ENCODE data around the gene LTN1.
A peak's percentile ranks its signal among the peaks of the same experiment; 100 is the strongest.

LTN1 gene

DNA sequence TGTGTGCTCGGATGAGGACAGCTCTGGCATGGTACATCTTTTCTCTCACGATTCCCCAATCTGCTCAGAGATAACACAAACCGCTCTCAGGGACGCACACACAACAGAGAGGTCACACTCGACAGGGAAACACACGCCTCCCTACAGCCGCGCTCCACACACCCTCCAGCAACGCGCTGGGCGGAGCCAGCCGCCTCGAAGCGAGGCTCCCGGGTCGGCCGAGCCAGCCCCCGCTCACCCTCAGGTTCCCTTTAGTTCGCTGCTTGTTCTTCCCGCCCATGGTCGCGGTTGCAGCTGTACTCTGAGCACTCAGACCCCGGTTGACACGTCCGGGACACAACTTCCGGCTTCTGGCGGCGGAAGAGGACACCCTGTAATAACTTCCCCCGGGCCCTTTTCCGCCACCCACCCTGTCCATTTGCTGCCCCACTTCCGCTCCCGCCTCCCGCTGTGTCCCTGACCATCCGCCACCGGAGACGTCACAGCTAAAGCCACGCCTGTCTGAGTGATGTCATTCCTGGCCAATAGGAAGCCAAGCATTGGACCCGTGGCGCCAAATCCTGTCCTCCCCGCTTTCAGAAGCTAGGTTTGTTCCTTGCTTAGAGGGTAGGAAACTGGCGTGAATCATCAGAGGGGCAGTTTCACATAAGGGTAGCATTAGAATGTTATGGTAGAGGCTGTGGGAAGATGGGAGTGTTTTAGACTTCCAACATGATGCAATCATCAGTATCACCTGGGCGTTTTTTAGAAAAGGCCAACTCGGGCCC is at the start of gene LTN1:
LTN1 (minus strand) TSS at position 352 of the 767 bp plus-strand sequence; CDS start at position 280, 72 bp downstream.
- Histone ChIP-seq H3K4me3 (ENCODE audit: low read depth in 1 of 2, low read length in 2 of 2) (peak within 1 kb of the TSS; percentile 93 to 99), H3K36me3 (ENCODE audit: insufficient read depth, low read length) (no peaks in the 10 kb centered on the region), H3K27ac (ENCODE audit: low read depth, low read length) (peak within 1 kb of the TSS; percentile 87), H3K27me3 (ENCODE audit: control insufficient read depth in 1 of 2, insufficient read depth in 2 of 2, low read length in 2 of 2) (no peaks in the 10 kb centered on the region), H3K9me3 (ENCODE audit: low read length) (no peaks in the 10 kb centered on the region), H3K4me1 (ENCODE audit: insufficient read depth, low read length) (peaks cover 20% of the 10 kb centered on the region), H3K9ac (ENCODE audit: low read length) (peak within 1 kb of the TSS; percentile 64)

GRCh38 chr21:29034678-29035077 is 42.0 kb upstream of the LTN1 start:
- Histone ChIP-seq H3K4me3 (ENCODE audit: low read depth in 1 of 2, low read length in 2 of 2) (no peak overlapping the region), H3K4me1 (ENCODE audit: insufficient read depth, low read length) (no peaks in the 10 kb centered on the region), H3K27ac (ENCODE audit: low read depth, low read length) (no peak overlapping the region), H3K9ac (ENCODE audit: low read length) (no peak overlapping the region), H3K36me3 (ENCODE audit: insufficient read depth, low read length) (peaks cover 83% of the 10 kb centered on the region), H3K27me3 (ENCODE audit: control insufficient read depth in 1 of 2, insufficient read depth in 2 of 2, low read length in 2 of 2) (no peaks in the 10 kb centered on the region), H3K9me3 (ENCODE audit: low read length) (no peaks in the 10 kb centered on the region)

DNA sequence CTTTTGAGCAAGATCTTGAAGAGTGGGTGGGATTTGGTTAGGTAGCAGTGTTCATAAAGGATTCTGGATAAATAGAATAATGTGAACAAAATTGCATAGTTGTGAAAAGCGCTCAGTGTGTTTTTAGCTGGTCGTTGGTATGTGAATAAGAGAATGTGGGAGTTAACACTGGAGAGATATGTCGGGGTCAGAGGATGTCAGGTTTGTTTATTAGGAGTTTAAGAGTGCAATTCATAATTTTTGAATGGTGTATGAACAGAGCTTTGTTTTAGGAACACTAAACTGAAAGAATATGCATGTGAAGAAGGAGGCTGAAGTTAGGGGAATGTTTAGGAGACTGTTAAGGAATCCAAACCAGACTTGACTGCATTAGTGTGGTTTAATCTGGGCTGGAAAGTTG is 41.2 kb upstream of the LTN1 start:
- Histone ChIP-seq H3K4me3 (ENCODE audit: low read depth in 1 of 2, low read length in 2 of 2) (no peak overlapping the region), H3K36me3 (ENCODE audit: insufficient read depth, low read length) (peaks cover 77% of the 10 kb centered on the region)

DNA sequence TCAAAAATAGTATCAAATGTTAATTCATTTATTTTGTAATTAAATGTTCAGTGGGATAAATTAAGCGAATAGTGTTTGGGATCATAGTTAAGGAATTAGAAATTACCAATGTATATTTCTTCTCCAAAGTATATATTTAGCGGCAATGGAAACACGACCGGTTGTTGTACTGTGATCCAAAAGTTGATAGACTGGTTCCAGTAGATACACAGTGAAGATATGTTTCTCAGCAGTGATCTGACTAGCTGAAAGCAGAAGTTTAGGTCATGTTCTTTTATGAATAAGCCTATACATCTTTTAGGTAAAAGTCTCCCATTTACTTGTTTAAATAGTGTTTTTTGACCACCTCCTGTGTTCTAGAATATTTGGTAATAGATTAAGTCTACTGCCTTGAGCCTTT is 40.6 kb upstream of the LTN1 start:
- Histone ChIP-seq H3K4me3 (ENCODE audit: low read depth in 1 of 2, low read length in 2 of 2) (no peak overlapping the region), H3K4me1 (ENCODE audit: insufficient read depth, low read length) (no peaks in the 10 kb centered on the region), H3K36me3 (ENCODE audit: insufficient read depth, low read length) (peaks cover 72% of the 10 kb centered on the region), H3K27me3 (ENCODE audit: control insufficient read depth in 1 of 2, insufficient read depth in 2 of 2, low read length in 2 of 2) (no peaks in the 10 kb centered on the region), H3K9me3 (ENCODE audit: low read length) (no peaks in the 10 kb centered on the region), H3K27ac (ENCODE audit: low read depth, low read length) (no peak overlapping the region), H3K9ac (ENCODE audit: low read length) (no peak overlapping the region)

More for the DNA sequence above, 41.2 kb upstream of the LTN1 start:
- Histone ChIP-seq H3K4me1 (ENCODE audit: insufficient read depth, low read length) (no peaks in the 10 kb centered on the region), H3K9me3 (ENCODE audit: low read length) (no peaks in the 10 kb centered on the region), H3K27me3 (ENCODE audit: control insufficient read depth in 1 of 2, insufficient read depth in 2 of 2, low read length in 2 of 2) (no peaks in the 10 kb centered on the region), H3K27ac (ENCODE audit: low read depth, low read length) (no peak overlapping the region), H3K9ac (ENCODE audit: low read length) (no peak overlapping the region)

DNA sequence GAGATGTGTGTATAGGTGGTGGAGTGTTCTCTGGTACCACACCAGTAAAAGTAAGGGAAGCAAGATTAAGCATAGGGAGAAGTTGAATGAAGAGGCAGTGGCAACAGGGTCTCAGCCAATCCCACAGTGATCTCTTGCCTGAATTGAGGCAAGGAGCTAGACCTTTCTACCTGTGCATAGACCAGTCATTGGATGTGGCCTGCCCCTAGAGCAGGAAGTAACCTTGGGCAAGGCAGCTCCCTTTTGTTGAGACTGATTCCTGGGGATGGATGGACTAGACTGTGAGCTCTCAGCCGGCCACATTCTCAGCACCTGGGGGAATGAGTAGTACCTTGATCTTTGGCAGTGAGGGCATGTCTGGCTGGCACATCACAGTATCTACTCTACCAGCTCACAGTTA is 38.2 kb upstream of the LTN1 start:
- Histone ChIP-seq H3K36me3 (ENCODE audit: insufficient read depth, low read length) (peaks cover 48% of the 10 kb centered on the region), H3K27ac (ENCODE audit: low read depth, low read length) (no peak overlapping the region), H3K4me3 (ENCODE audit: low read depth in 1 of 2, low read length in 2 of 2) (no peak overlapping the region), H3K27me3 (ENCODE audit: control insufficient read depth in 1 of 2, insufficient read depth in 2 of 2, low read length in 2 of 2) (no peaks in the 10 kb centered on the region), H3K9me3 (ENCODE audit: low read length) (no peaks in the 10 kb centered on the region), H3K9ac (ENCODE audit: low read length) (no peak overlapping the region), H3K4me1 (ENCODE audit: insufficient read depth, low read length) (peaks cover 2% of the 10 kb centered on the region)

GRCh38 chr21:29029524-29029923 is 36.8 kb upstream of the LTN1 start:
- no peak overlapping the region for H3K4me3 ChIP-seq (ENCODE audit: low read depth in 1 of 2, low read length in 2 of 2)
- no peaks in the 10 kb centered on the region for H3K9me3 ChIP-seq (ENCODE audit: low read length)
- H3K36me3 ChIP-seq (ENCODE audit: insufficient read depth, low read length) = peaks cover 41% of the 10 kb centered on the region
- H3K27me3 ChIP-seq (ENCODE audit: control insufficient read depth in 1 of 2, insufficient read depth in 2 of 2, low read length in 2 of 2) = no peaks in the 10 kb centered on the region
- peaks cover 9% of the 10 kb centered on the region for H3K4me1 ChIP-seq (ENCODE audit: insufficient read depth, low read length)
- H3K9ac ChIP-seq (ENCODE audit: low read length) = no peak overlapping the region
- no peak overlapping the region for H3K27ac ChIP-seq (ENCODE audit: low read depth, low read length)

GRCh38 chr21:29025328-29025713 is 32.6 kb upstream of the LTN1 start:
- peak overlapping the region; percentile 53 to 90 for H3K4me3 ChIP-seq (ENCODE audit: low read depth in 1 of 2, low read length in 2 of 2)
- peaks cover 4% of the 10 kb centered on the region for H3K36me3 ChIP-seq (ENCODE audit: insufficient read depth, low read length)
- H3K9ac ChIP-seq (ENCODE audit: low read length) = peak overlapping the region; percentile 96
- H3K9me3 ChIP-seq (ENCODE audit: low read length) = no peaks in the 10 kb centered on the region
- H3K4me1 ChIP-seq (ENCODE audit: insufficient read depth, low read length) = peaks cover 9% of the 10 kb centered on the region
- H3K27me3 ChIP-seq (ENCODE audit: control insufficient read depth in 1 of 2, insufficient read depth in 2 of 2, low read length in 2 of 2) = no peaks in the 10 kb centered on the region
- peak overlapping the region; percentile 91 for H3K27ac ChIP-seq (ENCODE audit: low read depth, low read length)

DNA sequence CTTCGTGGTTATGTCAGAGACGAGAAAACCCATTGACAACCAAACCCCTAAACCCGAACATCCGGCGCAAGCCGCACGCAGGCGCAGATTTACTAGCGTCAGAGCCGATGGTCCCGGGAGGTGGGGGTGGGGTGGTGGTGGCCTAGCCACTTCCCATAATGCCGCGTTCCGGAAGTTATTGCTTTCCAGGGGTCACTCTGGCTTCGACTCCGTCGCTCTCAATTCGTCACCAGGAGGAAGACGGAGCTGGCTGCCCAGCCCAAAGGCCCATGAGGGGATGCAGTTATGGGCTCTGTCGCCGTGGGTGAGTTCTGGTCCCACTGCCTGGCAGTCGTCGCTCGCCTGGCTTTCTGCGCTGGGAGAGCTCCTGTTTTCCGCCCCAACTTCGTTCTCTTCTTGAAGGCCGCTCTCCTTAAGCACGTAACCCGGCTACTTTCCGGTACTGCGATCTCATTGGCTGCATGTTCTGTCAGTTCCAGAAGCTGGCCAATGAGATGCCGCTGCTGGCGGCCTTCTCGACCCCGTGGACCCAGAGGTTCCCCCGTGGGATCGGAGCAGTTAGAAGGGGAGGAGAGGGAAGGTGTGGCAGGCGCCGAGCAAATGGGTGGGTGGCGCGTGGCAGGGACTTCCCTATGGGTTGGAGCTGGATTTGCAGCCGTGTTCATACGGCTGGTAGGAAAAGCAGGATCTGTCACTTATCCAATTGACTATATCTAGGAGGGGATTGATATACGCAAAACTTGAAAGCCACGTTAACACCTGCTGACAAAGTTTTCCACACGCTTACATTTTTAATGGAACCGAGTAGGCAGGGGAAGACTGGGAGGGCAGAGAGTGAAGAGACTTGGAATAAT is 32.0 kb upstream of the LTN1 start, which contains the start of gene USP16:
USP16 (plus strand) TSS at position 195 of the 854 bp plus-strand sequence. CDS start 3,246 bp downstream, outside the sequence.
- Histone ChIP-seq H3K9ac (ENCODE audit: low read length) (peak within 1 kb of the TSS; percentile 96), H3K27ac (ENCODE audit: low read depth, low read length) (peak within 1 kb of the TSS; percentile 91), H3K4me1 (ENCODE audit: insufficient read depth, low read length) (peaks cover 12% of the 10 kb centered on the region), H3K36me3 (ENCODE audit: insufficient read depth, low read length) (no peaks in the 10 kb centered on the region), H3K27me3 (ENCODE audit: control insufficient read depth in 1 of 2, insufficient read depth in 2 of 2, low read length in 2 of 2) (no peaks in the 10 kb centered on the region), H3K9me3 (ENCODE audit: low read length) (no peaks in the 10 kb centered on the region), H3K4me3 (ENCODE audit: low read depth in 1 of 2, low read length in 2 of 2) (peak within 1 kb of the TSS; percentile 53 to 90)

GRCh38 chr21:29022166-29022565 is 29.5 kb upstream of the LTN1 start:
- H3K9ac ChIP-seq (ENCODE audit: low read length) = no peak overlapping the region
- no peaks in the 10 kb centered on the region for H3K36me3 ChIP-seq (ENCODE audit: insufficient read depth, low read length)
- H3K27me3 ChIP-seq (ENCODE audit: control insufficient read depth in 1 of 2, insufficient read depth in 2 of 2, low read length in 2 of 2) = no peaks in the 10 kb centered on the region
- H3K9me3 ChIP-seq (ENCODE audit: low read length) = no peaks in the 10 kb centered on the region
- H3K4me3 ChIP-seq (ENCODE audit: low read depth in 1 of 2, low read length in 2 of 2) = no peak overlapping the region
- H3K27ac ChIP-seq (ENCODE audit: low read depth, low read length) = no peak overlapping the region
- peaks cover 26% of the 10 kb centered on the region for H3K4me1 ChIP-seq (ENCODE audit: insufficient read depth, low read length)

GRCh38 chr21:29018540-29018939 is 25.9 kb upstream of the LTN1 start:
- H3K4me1 ChIP-seq (ENCODE audit: insufficient read depth, low read length) = peaks cover 17% of the 10 kb centered on the region
- peak overlapping the region; percentile 79 for H3K27ac ChIP-seq (ENCODE audit: low read depth, low read length)

DNA sequence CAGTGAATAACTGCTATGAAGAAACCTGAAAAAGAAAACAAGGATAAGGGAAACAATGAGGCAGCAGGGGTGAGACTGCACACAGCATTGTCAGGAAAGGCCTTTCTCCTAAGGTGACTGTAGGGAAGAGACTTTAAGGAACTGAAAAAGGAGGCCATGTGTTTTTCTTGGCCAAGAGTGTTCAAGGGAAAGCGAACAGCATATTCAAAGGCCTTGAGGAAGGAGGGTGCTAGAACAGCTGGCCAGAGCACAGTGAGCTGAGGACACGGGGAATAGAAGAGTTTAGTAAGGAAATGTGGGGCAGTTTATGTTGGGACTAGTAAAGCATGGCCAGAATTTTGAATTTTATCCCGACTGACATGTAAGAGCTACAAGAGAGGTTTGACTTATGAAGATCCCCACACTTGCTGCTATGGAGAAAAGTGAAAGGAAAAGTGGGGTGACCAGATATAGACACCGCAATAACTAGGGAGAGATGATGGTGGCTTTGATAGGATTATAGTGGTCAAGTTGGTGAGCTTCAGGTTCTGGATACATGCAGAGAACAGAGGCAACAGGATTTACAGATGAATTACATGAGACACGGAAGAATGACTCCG is 25.1 kb upstream of the LTN1 start:
- Histone ChIP-seq H3K27me3 (ENCODE audit: control insufficient read depth in 1 of 2, insufficient read depth in 2 of 2, low read length in 2 of 2) (no peaks in the 10 kb centered on the region), H3K27ac (ENCODE audit: low read depth, low read length) (no peak overlapping the region), H3K4me3 (ENCODE audit: low read depth in 1 of 2, low read length in 2 of 2) (peak overlapping the region in 1 of 2 donors; percentile 94), H3K9me3 (ENCODE audit: low read length) (no peaks in the 10 kb centered on the region), H3K36me3 (ENCODE audit: insufficient read depth, low read length) (no peaks in the 10 kb centered on the region), H3K4me1 (ENCODE audit: insufficient read depth, low read length) (peaks cover 17% of the 10 kb centered on the region), H3K9ac (ENCODE audit: low read length) (peak overlapping the region; percentile 8)

More at GRCh38 chr21:29018540-29018939, 25.9 kb upstream of the LTN1 start:
- Histone ChIP-seq H3K9me3 (ENCODE audit: low read length) (no peaks in the 10 kb centered on the region), H3K4me3 (ENCODE audit: low read depth in 1 of 2, low read length in 2 of 2) (peak overlapping the region; percentile 66 to 94), H3K9ac (ENCODE audit: low read length) (peak overlapping the region; percentile 8), H3K27me3 (ENCODE audit: control insufficient read depth in 1 of 2, insufficient read depth in 2 of 2, low read length in 2 of 2) (no peaks in the 10 kb centered on the region), H3K36me3 (ENCODE audit: insufficient read depth, low read length) (no peaks in the 10 kb centered on the region)
